ENCODE measurements around the gene KDM5A. TPM values are rescaled to one million over a fixed set of nuclear protein-coding genes. Genes with fewer than 3 reads are reported as not detected.

KDM5A gene
- polyA plus RNA-seq, 1 of the 3 experiments (the other 2 are of a cell fraction): 6.2 TPM

GRCh38 chr12:388541-389141 lies 479 bp downstream of the KDM5A start:
- Histone ChIP-seq H3F3A (replicated peaks; ENCODE audit: insufficient read depth) (peaks cover 23% of the 10 kb centered on the region), H3K27me3 (ENCODE audit: insufficient read depth) (no peaks in the 10 kb centered on the region), H3K9me2 (no peaks in the 10 kb centered on the region), H3K79me2 (ENCODE audit: insufficient read depth) (peaks cover 54% of the 10 kb centered on the region), H3K36me3 (replicated peaks in 1 of 2; ENCODE audit: control insufficient read depth in 1 of 2, insufficient read depth in 2 of 2, low read length in 1 of 2) (peaks cover 18 to 28% of the 10 kb centered on the region in 2 experiments), H3K9me3 (no peaks in the 10 kb centered on the region), H3K4me2 (peak overlapping the region; percentile 79), H3K4me3 (ENCODE audit: low read depth in 2 of 2, low read length in 1 of 2) (peak overlapping the region; percentile 85 to 87), H4K20me1 (ENCODE audit: insufficient read depth) (peaks cover 29% of the 10 kb centered on the region), H2AFZ (ENCODE audit: low read depth) (peak overlapping the region; percentile 90), H3K9ac (peak overlapping the region; percentile 96), H3K4me1 (ENCODE audit: control insufficient read depth in 1 of 2, insufficient read depth in 2 of 2, low read depth in 1 of 2, low read length in 1 of 2) (peaks cover 0 to 3% of the 10 kb centered on the region in 2 experiments; a peak in 3 of 4 replicates), H3K27ac (ENCODE audit: low read depth in 2 of 2, low read length in 1 of 2) (peak overlapping the region; percentile 97 to 99)
- POLR2A ChIA-PET: interaction anchor here (0.9 to 2.4 kb wide), 4 partner anchors 9 to 150 kb away, joined by 3 to 16 read pairs (median 3); partner anchors contain the start of gene CCDC77
- TF ChIP-seq EP300 (IDR thresholded peaks at IDR 0.05; ENCODE audit: borderline replicate concordance in 1 of 2, low read depth in 1 of 2, low read length in 1 of 2) (no peak), FOXJ3 (CRISPR knock-in tag; IDR thresholded peaks at IDR 0.05) (no peak), USF1 (IDR thresholded peaks at IDR 0.05; ENCODE audit: borderline replicate concordance, low read depth) (no peak), EZH2phosphoT487 (IDR thresholded peaks at IDR 0.05; ENCODE audit: borderline replicate concordance, low read depth) (no peak), YY1 (IDR thresholded peaks at IDR 0.05; ENCODE audit: low read depth) (peak; percentile 80; the same call in 1 of the 2 replicates), TEAD4 (IDR thresholded peaks at IDR 0.05; ENCODE audit: borderline replicate concordance, insufficient read depth) (no peak), PBX3 (IDR thresholded peaks at IDR 0.05) (no peak)
- under 1% methylated on average over 32 of the region's 35 CpGs for WGBS (ENCODE audit: low lambda C conversion rate)
- CTCF ChIA-PET: interaction anchor here (0.6 to 3.1 kb wide), 6 partner anchors 13 to 159 kb away, joined by 3 to 16 read pairs (median 6); partner anchors contain the start of gene CCDC77
- no peak for DNase-seq

GRCh38 chr12:388012-388411 lies 1.1 kb downstream of the KDM5A start:
- Histone ChIP-seq H3K27ac (ENCODE audit: low read depth in 2 of 2, low read length in 1 of 2) (peak overlapping the region; percentile 97 to 99; a peak in 3 of 4 replicates), H3K4me1 (ENCODE audit: control insufficient read depth in 1 of 2, insufficient read depth in 2 of 2, low read depth in 1 of 2, low read length in 1 of 2) (peaks cover 0 to 3% of the 10 kb centered on the region in 2 experiments; a peak in 3 of 4 replicates), H3K9ac (peak overlapping the region; percentile 96), H3K4me3 (ENCODE audit: low read depth in 2 of 2, low read length in 1 of 2) (peak overlapping the region; percentile 85 to 87), H3K27me3 (ENCODE audit: insufficient read depth) (no peaks in the 10 kb centered on the region), H3K9me2 (no peaks in the 10 kb centered on the region), H3K36me3 (replicated peaks in 1 of 2; ENCODE audit: control insufficient read depth in 1 of 2, insufficient read depth in 2 of 2, low read length in 1 of 2) (peaks cover 24 to 35% of the 10 kb centered on the region in 2 experiments), H3K9me3 (no peaks in the 10 kb centered on the region), H3F3A (replicated peaks; ENCODE audit: insufficient read depth) (peaks cover 23% of the 10 kb centered on the region), H3K4me2 (peak overlapping the region; percentile 79), H3K79me2 (ENCODE audit: insufficient read depth) (peaks cover 61% of the 10 kb centered on the region), H4K20me1 (ENCODE audit: insufficient read depth) (peaks cover 29% of the 10 kb centered on the region), H2AFZ (ENCODE audit: low read depth) (no peak overlapping the region)
- 0% methylated on average over 2 of the region's 2 CpGs for WGBS (ENCODE audit: low lambda C conversion rate)
- POLR2A ChIA-PET: interaction anchor here (2.4 kb wide), 1 partner anchor 14 kb away, joined by 16 read pairs; the partner anchor contains the start of gene CCDC77
- no peak for DNase-seq
- TF ChIP-seq GATA2 (CRISPR knock-in tag; IDR thresholded peaks at IDR 0.05) (no peak), GABPA (IDR thresholded peaks at IDR 0.05; ENCODE audit: low read depth) (no peak), MXI1 (IDR thresholded peaks at IDR 0.05; ENCODE audit: low read depth, low read length) (no peak), EZH2phosphoT487 (IDR thresholded peaks at IDR 0.05; ENCODE audit: borderline replicate concordance, low read depth) (no peak), ELF1 (IDR thresholded peaks at IDR 0.05) (no peak), USF2 (IDR thresholded peaks at IDR 0.05; ENCODE audit: borderline replicate concordance, low read depth, low read length) (no peak), CTCF (IDR thresholded peaks at IDR 0.05) (no peak), POLR2AphosphoS5 (IDR thresholded peaks at IDR 0.05; ENCODE audit: low read depth, low read length) (no peak), TEAD4 (IDR thresholded peaks at IDR 0.05; ENCODE audit: borderline replicate concordance, insufficient read depth) (no peak), ZBTB33 (IDR thresholded peaks at IDR 0.05; ENCODE audit: borderline replicate concordance, low read depth) (no peak), RCOR1 (IDR thresholded peaks at IDR 0.05; ENCODE audit: low read length) (no peak), YY1 (IDR thresholded peaks at IDR 0.05; ENCODE audit: low read depth) (no peak), TAF1 (IDR thresholded peaks at IDR 0.05; ENCODE audit: borderline replicate concordance, low read depth, low read length) (no peak), TCF12 (IDR thresholded peaks at IDR 0.05) (no peak), SMC3 (IDR thresholded peaks at IDR 0.05; ENCODE audit: low read depth, low read length) (no peak)
- CTCF ChIA-PET: interaction anchor here (0.6 kb wide), 1 partner anchor 159 kb away, joined by 3 read pairs; no protein-coding TSS in a partner anchor
